Activated B cell treated with CpG ODN at 0.5 μM for 24 hours (primary cell): Measurements from ENCODE around the gene NOTCH2NLA. TPM values are rescaled to one million over a fixed set of nuclear protein-coding genes. Genes with fewer than 3 reads are reported as not detected.

ENCODE experiments used
- total RNA-seq: library from RNA; stranded (reverse); gene quantifications from 2 replicates; pipeline ENCODE4 v1.2.3, GENCODE V29; 2022

The NOTCH2NLA gene
- total RNA-seq, 1 donor from 2014 or later, result 91.3 TPM

Other genes starting within 250 kb of the NOTCH2NLA start
- gene TXNIP, start 232.4 kb downstream of the NOTCH2NLA start, total RNA-seq, result 300 and 306 TPM in 2 replicates
- gene HJV, start 207.3 kb downstream of the NOTCH2NLA start, total RNA-seq, result not detected in 2 replicates
- gene NBPF10, start 84.2 kb downstream of the NOTCH2NLA start, total RNA-seq, result 6.8 and 7.3 TPM in 2 replicates